Esophagus squamous epithelium (tissue), 5 donors: Measurements from ENCODE around the gene ZNF77. TPM values are rescaled to one million over a fixed set of nuclear protein-coding genes. Genes with fewer than 3 reads are reported as not detected.

Experiments
- DNase-seq: peaks from one replicate; lab custom pipeline; 2025; lab: John Stamatoyannopoulos, UW
- H3K27ac ChIP-seq, 4 donors: fragments of 200-600 bp; sonication (generic); one replicate each; pipeline ENCODE4 v1.5.1; 2016 to 2019; ENCODE audit warnings: mild to moderate bottlenecking in 1 of 4
- H3K27me3 ChIP-seq, 4 donors: fragments of 200-600 bp; sonication (generic); 1 replicate in 3 of 4; 2 replicates in 1 of 4; pipeline versions ENCODE4 v1.5.1 to v1.6.0; 2017 to 2021; ENCODE audit warnings: antibody characterized with exemption in 1 of 4
- H3K36me3 ChIP-seq, 3 donors: fragments of 200-600 bp; sonication (generic); one replicate each; pipeline ENCODE4 v1.5.1; 2016 to 2019
- H3K4me1 ChIP-seq, 3 donors: fragments of 200-600 bp; sonication (generic); one replicate each; pipeline ENCODE4 v1.5.1; 2017 to 2019
- H3K4me3 ChIP-seq, 4 donors: fragments of 200-600 bp; sonication (generic); 1 replicate in 3 of 4; 2 replicates in 1 of 4; pipeline ENCODE4 v1.5.1; 2016 to 2019; ENCODE audit warnings: mild to moderate bottlenecking in 2 of 4, moderate library complexity in 1 of 4
- H3K9me3 ChIP-seq, 3 donors: fragments of 200-600 bp; sonication (generic); one replicate each; pipeline ENCODE4 v1.5.1; 2016 to 2019
- POLR2A ChIP-seq, 4 donors: fragments of 450-650 bp; IDR thresholded peaks; one replicate each; pipeline ENCODE4 v1.6.1; 2017; ENCODE audit warnings: antibody characterized with exemption in 4 of 4, mild to moderate bottlenecking in 4 of 4, moderate library complexity in 3 of 4
- WGBS, 2 donors: methylation state at CpG; one replicate each; pipeline ENCODE4 v1.1.5; 2018; 5-methylcytosine and 5-hydroxymethylcytosine counted together
- intact Hi-C: fragments of 100-400 bp; cut with DNase I; formaldehyde crosslinking; loops from one replicate; pipeline ENCODE4 v1.15.0; 2022
- total RNA-seq, 4 donors: library from RNA; depleted of rRNA; stranded (reverse); fragments of >200 nt; gene quantifications; one replicate each; pipeline ENCODE4 v1.1.0, GENCODE V29; 2016
- TF ChIP-seq, protein P1 (sequence below), 6 experiments: fragments of 450-650 bp in 4 of 6; fragments of 200-600 bp in 2 of 6; sonication (generic) in 2 of 6; IDR thresholded peaks; one replicate each; pipeline ENCODE4 v1.5.1; 2016 to 2019; ENCODE audit warnings: antibody characterized with exemption in 6 of 6, mild to moderate bottlenecking in 4 of 6, moderate library complexity in 4 of 6
- donor health status: DM: yes; HTN: yes; CAD: no.

ZNF77 gene
- total RNA-seq, 4 donors from 2014 or later: 3.1 to 5.9 (median 4.5) TPM

DNA sequence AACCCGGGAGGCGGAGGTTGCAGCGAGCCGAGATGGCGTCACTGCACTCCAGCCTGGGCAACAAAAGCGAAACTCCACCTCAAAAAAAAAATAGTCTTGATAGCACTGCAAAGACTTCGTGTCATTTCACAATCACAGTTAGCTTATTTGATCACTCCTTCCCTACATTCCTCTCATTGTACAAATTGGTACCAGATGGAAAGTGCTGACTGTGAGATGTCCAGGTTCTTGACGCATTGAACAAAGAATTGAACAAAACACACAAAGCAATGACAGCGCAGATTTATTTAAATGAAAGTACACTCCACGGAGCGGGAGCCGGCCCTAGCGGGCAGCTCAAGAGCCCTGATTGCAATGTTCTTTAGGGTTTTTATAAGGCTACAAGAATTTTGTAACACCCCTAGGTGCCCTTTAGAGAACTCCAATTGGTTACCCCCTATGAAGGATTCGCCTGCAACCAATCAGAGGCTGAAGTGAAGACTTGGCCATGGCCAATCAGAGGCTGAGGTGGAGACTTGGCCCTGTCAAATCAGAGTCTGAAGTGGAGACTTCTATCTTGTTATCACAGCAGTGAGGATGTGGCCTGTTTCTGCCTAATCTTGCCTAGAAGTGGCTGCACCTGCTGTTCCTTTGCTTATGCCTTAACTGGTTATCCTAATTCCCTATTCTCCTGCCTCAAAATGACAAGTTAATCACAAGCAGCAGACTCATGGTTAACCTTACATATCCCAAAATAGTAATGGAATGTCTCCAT lies 60.9 kb downstream of the ZNF77 start:
- Histone ChIP-seq H3K27me3 (no peaks in the 10 kb centered on the region), H3K27ac (no peak overlapping the region), H3K9me3 (peaks cover 0 to 10% (median 7%) of the 10 kb centered on the region in 3 donors), H3K36me3 (no peaks in the 10 kb centered on the region), H3K4me1 (peaks cover 0 to 11% (median 0%) of the 10 kb centered on the region in 3 donors), H3K4me3 (no peak overlapping the region)
- WGBS, 2 donors: 81 to 85% methylated on average over 13 to 14 of the region's 14 CpGs
- DNase-seq: no peak
- TF ChIP-seq, protein P1, sequence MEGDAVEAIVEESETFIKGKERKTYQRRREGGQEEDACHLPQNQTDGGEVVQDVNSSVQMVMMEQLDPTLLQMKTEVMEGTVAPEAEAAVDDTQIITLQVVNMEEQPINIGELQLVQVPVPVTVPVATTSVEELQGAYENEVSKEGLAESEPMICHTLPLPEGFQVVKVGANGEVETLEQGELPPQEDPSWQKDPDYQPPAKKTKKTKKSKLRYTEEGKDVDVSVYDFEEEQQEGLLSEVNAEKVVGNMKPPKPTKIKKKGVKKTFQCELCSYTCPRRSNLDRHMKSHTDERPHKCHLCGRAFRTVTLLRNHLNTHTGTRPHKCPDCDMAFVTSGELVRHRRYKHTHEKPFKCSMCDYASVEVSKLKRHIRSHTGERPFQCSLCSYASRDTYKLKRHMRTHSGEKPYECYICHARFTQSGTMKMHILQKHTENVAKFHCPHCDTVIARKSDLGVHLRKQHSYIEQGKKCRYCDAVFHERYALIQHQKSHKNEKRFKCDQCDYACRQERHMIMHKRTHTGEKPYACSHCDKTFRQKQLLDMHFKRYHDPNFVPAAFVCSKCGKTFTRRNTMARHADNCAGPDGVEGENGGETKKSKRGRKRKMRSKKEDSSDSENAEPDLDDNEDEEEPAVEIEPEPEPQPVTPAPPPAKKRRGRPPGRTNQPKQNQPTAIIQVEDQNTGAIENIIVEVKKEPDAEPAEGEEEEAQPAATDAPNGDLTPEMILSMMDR (IDR thresholded peaks at IDR 0.05): no peak
- no peak for TF ChIP-seq POLR2A (IDR thresholded peaks at IDR 0.05)
- intact Hi-C loops: no loop called here

Other genes starting within 250 kb of the ZNF77 start
- gene GNG7, start 242.3 kb downstream of the ZNF77 start, total RNA-seq: 1 to 10 TPM in 3 of 4 donors, under 1 TPM in 1; 0.57 to 3.8 (median 1.6) TPM
- 1 to 10 TPM in 2 of 4 donors, under 1 TPM in 2; 0.61 to 2.2 (median 1.4) TPM for gene DIRAS1, start 223.6 kb downstream of the ZNF77 start, total RNA-seq
- gene SLC39A3, start 205.0 kb downstream of the ZNF77 start, total RNA-seq: 10 to 100 TPM; 14.8 to 22.1 (median 20.7) TPM
- gene SGTA, start 161.7 kb downstream of the ZNF77 start, total RNA-seq: 10 to 100 TPM; 30.6 to 45.0 (median 42.8) TPM
- 10 to 100 TPM; 57.8 to 88.6 (median 74.7) TPM for gene THOP1, start 159.5 kb downstream of the ZNF77 start, total RNA-seq
- gene ZNF554, start 125.1 kb downstream of the ZNF77 start, total RNA-seq: 1 to 10 TPM in 3 of 4 donors, under 1 TPM in 1; 0.70 to 5.1 (median 4.0) TPM
- gene ZNF555, start 103.5 kb downstream of the ZNF77 start, total RNA-seq: 1 to 10 TPM; 2.0 to 4.4 (median 2.4) TPM
- 1 to 10 TPM in 3 of 4 donors, under 1 TPM in 1; 0.79 to 5.8 (median 2.5) TPM for gene ZNF556, start 77.6 kb downstream of the ZNF77 start, total RNA-seq
- 10 to 100 TPM in 2 of 4 donors, 1 to 10 TPM in 2; 7.2 to 13.7 (median 9.8) TPM for gene ZNF57, start 44.0 kb downstream of the ZNF77 start, total RNA-seq
- 1 to 10 TPM in 2 of 4 donors, under 1 TPM in 1, not detected in 1; 0.59 to 3.3 (median 1.9) TPM for gene TLE6, start 32.6 kb upstream of the ZNF77 start, total RNA-seq
- 10 to 100 TPM in 1 of 4 donors, 1 to 10 TPM in 3; 5.4 to 22.7 (median 7.6) TPM for gene TLE2, start 84.3 kb upstream of the ZNF77 start, total RNA-seq
- gene TLE5, start 117.5 kb upstream of the ZNF77 start, total RNA-seq: 100 to 1,000 TPM; 141 to 433 (median 298) TPM
- gene GNA11, start 149.4 kb upstream of the ZNF77 start, total RNA-seq: 10 to 100 TPM; 21.2 to 39.7 (median 34.0) TPM
- gene GNA15, start 191.1 kb upstream of the ZNF77 start, total RNA-seq: 100 to 1,000 TPM in 3 of 4 donors, 10 to 100 TPM in 1; 72.7 to 186 (median 132) TPM
- 1 to 10 TPM in 3 of 4 donors, under 1 TPM in 1; 0.53 to 4.2 (median 1.9) TPM for gene S1PR4, start 233.8 kb upstream of the ZNF77 start, total RNA-seq
- gene NCLN, start 241.0 kb upstream of the ZNF77 start, total RNA-seq: 10 to 100 TPM; 27.3 to 59.6 (median 40.8) TPM